Activated CD8-positive, alpha-beta memory T cell treated with anti-CD3 and anti-CD28 coated beads for 1 hour (primary cell): Measurements from ENCODE around the gene AMDHD1.

Experiments
- DNase-seq, 2 donors: peaks; one replicate each; pipeline ENCODE4 v3.0.0-alpha.2; 2020; ENCODE audit warnings: low read depth in 1 of 2; ENCODE audit errors: extremely low read depth in 1 of 2

AMDHD1 gene, protein sequence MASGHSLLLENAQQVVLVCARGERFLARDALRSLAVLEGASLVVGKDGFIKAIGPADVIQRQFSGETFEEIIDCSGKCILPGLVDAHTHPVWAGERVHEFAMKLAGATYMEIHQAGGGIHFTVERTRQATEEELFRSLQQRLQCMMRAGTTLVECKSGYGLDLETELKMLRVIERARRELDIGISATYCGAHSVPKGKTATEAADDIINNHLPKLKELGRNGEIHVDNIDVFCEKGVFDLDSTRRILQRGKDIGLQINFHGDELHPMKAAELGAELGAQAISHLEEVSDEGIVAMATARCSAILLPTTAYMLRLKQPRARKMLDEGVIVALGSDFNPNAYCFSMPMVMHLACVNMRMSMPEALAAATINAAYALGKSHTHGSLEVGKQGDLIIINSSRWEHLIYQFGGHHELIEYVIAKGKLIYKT

GRCh38 chr12:95943330-95943842 lies at the start of gene AMDHD1:
AMDHD1 (plus strand) TSS chr12:95943331; CDS start chr12:95943399, 68 bp downstream.
- peak in 1 of 2 donors; percentile 43 for DNase-seq

- DNase-seq: no peak
Measured at GRCh38 chr12:95896846-95897245, 46.3 kb upstream of the AMDHD1 start.

GRCh38 chr12:95898081-95898480 lies 45.0 kb upstream of the AMDHD1 start:
- no peak for DNase-seq

DNA sequence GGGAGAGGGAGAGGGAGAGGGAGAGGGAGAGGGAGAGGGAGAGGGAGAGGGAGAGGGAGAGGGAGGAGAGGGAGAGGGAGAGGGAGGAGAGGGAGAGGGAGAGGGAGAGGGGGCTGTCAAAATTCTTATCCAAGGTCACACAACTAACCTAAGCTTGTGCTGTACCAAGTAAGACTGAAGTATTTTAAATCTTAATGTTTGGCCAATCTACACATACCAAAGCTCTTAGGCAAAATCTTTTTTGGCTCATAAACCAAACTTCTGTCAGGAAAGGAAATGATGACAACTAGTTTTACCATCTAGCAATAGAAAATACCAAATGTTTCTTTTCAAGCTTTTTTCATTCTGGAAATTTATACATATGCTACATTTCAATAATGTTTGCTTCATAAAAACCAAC lies 34.6 kb upstream of the AMDHD1 start:
- DNase-seq: no peak

- DNase-seq: no peak
Measured at GRCh38 chr12:95909871-95910270, 33.3 kb upstream of the AMDHD1 start.

DNA sequence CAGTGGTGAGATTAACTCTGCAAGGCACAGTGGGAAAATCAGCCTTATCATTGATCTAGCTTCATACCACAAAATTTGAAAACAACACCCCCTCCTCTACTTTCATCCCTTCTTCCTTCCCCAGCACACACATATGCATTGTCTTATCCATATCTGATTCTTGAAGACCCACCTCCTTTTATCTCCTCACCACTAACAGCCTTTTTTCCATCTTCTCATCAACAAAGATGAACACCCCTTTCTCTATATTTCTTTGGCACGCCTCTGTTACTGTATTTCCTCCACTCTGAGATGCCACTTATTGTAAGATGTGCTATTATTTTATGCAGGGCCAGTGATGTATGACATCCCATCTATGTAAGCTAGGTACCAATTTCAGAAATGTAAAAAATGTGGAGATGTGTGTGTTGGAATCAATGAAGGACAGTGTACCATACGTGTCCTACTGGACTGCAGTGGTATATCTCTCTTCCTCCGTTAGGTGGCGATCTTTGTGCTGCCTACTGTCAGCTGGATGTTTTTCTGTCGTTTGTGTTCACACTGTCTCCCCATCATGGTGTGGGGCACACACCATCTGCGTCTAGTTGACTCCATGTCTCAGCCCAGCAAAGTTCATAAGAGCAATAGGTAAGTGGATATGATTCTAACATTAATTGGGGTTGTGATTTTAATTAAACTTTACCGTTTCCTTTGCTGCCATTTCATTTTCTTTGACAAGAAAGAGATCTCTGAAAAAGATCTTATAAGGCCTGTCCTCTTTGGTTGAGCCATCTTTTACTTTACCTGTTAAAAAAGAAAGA lies 24.7 kb upstream of the AMDHD1 start:
- DNase-seq: peak in 1 of 2 donors; percentile 9

GRCh38 chr12:95919110-95919509 lies 24.0 kb upstream of the AMDHD1 start:
- no peak for DNase-seq

DNA sequence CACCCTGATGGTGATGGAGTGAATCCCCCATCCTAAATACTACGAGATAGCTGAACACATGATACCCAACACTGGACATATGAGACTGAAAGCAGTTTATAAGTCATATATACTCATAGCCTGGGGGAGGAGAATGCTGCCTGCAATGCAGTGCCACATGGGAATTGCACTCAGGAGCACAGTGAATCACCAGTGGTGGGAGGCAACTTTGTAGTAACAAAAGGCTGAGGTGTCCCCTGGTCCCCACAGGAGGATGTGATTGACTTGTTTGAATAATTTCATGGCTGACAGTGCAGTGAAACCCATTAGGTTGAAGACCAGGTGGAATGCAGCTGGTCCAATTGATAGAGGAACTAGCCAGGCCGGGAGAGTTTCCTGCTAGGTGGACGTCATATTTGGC lies 20.9 kb upstream of the AMDHD1 start:
- no peak for DNase-seq

DNA sequence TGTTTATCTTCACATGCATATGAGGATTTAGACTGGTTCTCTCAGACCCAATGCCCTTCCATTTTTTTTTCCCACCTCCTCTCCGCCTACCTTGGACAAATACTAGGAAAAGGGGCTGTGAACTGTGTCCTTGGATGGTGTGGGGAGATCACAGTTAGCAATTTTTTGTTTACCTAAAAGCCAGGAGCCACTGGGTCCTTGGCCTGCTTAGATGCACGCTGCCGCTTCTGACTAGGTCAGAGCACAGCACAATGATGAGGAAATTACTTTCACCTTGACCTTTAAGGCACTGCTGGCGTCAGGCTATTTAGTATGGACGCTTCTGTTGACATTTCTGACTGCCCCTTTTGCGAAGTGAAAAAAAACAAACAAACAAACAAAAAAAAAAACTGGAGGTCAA lies 2.6 kb upstream of the AMDHD1 start:
- DNase-seq: no peak

DNA sequence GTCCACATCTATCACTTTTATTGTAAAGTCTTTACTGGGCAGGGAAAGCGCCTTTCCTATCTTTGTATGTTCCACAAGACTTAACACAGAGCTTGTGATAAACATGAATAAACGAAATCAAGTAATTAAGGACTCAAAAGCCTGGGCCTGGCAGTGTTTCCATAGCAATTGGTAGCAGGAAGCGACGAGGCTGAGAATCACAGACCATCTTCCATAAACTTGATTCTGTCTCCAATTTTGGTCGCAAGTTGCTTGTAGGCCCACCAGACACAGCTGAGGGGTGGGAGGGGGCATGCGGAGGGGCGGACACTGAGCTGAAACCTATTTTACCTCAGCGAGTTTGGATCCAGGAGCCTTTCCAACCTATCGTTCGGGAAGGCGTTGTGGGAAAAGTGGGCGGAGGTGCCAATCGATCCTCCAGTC lies 1.0 kb upstream of the AMDHD1 start:
- DNase-seq: no peak

- peak; percentile 62 for DNase-seq
Measured at GRCh38 chr12:95942524-95943329, 404 bp upstream of the AMDHD1 start, which contains the start of gene CCDC38. CCDC38 (minus strand) TSS chr12:95942614; CDS start chr12:95936509, 6,105 bp downstream.

GRCh38 chr12:95944108-95944704 lies 1.1 kb downstream of the AMDHD1 start:
- no peak for DNase-seq

DNA sequence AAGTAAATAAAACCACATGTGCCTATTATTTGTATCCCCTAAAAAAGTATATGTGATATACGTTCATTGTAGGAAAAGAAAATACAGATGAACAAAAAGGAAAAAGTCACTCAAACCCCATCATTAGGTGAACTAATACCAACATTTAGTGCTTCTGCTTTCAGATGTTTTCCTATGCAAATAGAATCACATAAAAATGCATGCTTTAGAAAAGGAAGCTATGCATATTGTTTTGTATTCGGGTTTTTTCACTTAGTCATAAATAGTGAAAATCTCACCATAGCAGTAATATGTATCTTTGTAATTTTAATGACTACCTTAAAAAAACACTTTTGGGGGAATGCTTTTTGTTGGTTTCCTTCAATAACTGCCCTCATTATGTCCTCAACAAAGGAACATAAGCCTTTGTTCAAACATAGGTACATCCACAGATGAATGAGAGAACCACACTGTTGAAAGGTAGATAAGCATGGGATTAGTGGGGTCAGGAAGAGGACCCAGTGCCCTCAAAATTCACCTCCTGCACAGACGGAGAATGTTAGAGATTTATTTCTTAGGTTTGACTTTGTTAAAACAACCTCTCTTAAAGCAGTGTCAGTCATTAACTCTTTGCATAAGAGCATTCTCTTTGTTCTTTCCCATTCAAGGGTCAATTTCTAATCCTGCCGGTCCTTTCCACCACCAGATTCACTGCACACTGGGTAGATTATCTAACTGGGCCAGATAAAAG lies 6.5 kb downstream of the AMDHD1 start:
- no peak for DNase-seq

GRCh38 chr12:95951515-95951914 lies 8.4 kb downstream of the AMDHD1 start:
- DNase-seq: no peak

GRCh38 chr12:95953000-95953399 lies 9.9 kb downstream of the AMDHD1 start:
- DNase-seq: no peak

- DNase-seq: no peak
Measured at GRCh38 chr12:95955549-95956159, 12.5 kb downstream of the AMDHD1 start.

GRCh38 chr12:95956557-95957145 lies 13.5 kb downstream of the AMDHD1 start:
- no peak for DNase-seq

- DNase-seq: no peak
Measured at GRCh38 chr12:95959107-95959506, 16.0 kb downstream of the AMDHD1 start.

GRCh38 chr12:95960241-95960640 lies 17.1 kb downstream of the AMDHD1 start:
- DNase-seq: no peak
